ENCODE measurements around the gene ZFAND3. TPM values are rescaled to one million over a fixed set of nuclear protein-coding genes. Genes with fewer than 3 reads are reported as not detected.

ZFAND3 gene
- polyA plus RNA-seq (2013, experiment 1 of 2; ENCODE audit: insufficient read length) = 130 TPM
- 124 TPM for polyA plus RNA-seq (2013, experiment 2 of 2; ENCODE audit: insufficient read length)

- peak; percentile 99 for DNase-seq
Measured at GRCh38 chr6:37819177-37819801, at the start of gene ZFAND3. Gene ZFAND3 (plus strand): TSS chr6:37819727. CDS start chr6:37819946, 219 bp downstream.

GRCh38 chr6:37774028-37774680, 45.4 kb upstream of the ZFAND3 start:
- no peak for DNase-seq

- no peak for DNase-seq
Measured at GRCh38 chr6:37776566-37776965, 43.0 kb upstream of the ZFAND3 start.

GRCh38 chr6:37777272-37777834, 42.2 kb upstream of the ZFAND3 start:
- no peak for DNase-seq

- DNase-seq = no peak
Measured at GRCh38 chr6:37779111-37779800, 40.3 kb upstream of the ZFAND3 start.

- DNase-seq = no peak
Measured at GRCh38 chr6:37779902-37780628, 39.5 kb upstream of the ZFAND3 start.

GRCh38 chr6:37781788-37782187, 37.7 kb upstream of the ZFAND3 start:
- no peak for DNase-seq

GRCh38 chr6:37783025-37783855, 36.3 kb upstream of the ZFAND3 start:
- peak; percentile 68 for DNase-seq

GRCh38 chr6:37783856-37784584, 35.5 kb upstream of the ZFAND3 start:
- DNase-seq = peak; percentile 58

- no peak for DNase-seq
Measured at GRCh38 chr6:37784585-37784967, 35.0 kb upstream of the ZFAND3 start.

GRCh38 chr6:37785002-37785662, 34.4 kb upstream of the ZFAND3 start:
- no peak for DNase-seq

- DNase-seq = no peak
Measured at GRCh38 chr6:37785663-37786270, 33.8 kb upstream of the ZFAND3 start.

- no peak for DNase-seq
Measured at GRCh38 chr6:37787216-37787615, 32.3 kb upstream of the ZFAND3 start.

GRCh38 chr6:37788259-37788658, 31.3 kb upstream of the ZFAND3 start:
- DNase-seq = no peak

- peak; percentile 98 for DNase-seq
Measured at GRCh38 chr6:37791156-37791919, 28.2 kb upstream of the ZFAND3 start.

GRCh38 chr6:37792457-37793033, 27.0 kb upstream of the ZFAND3 start:
- DNase-seq = no peak

- peak; percentile 52 for DNase-seq
Measured at GRCh38 chr6:37793067-37793466, 26.5 kb upstream of the ZFAND3 start.

- peak; percentile 77 for DNase-seq
Measured at GRCh38 chr6:37794825-37795224, 24.7 kb upstream of the ZFAND3 start.
